Gastroesophageal sphincter (tissue), 3 donors: ENCODE measurements around the gene DALRD3.

ENCODE experiments used
- EP300 ChIP-seq: sonication (generic); formaldehyde crosslinking; IDR thresholded peaks from one replicate; pipeline ENCODE4 v1.6.1; 2017; ENCODE audit warnings: antibody characterized with exemption, mild to moderate bottlenecking
- POLR2A ChIP-seq, 2 donors: fragments of 450-650 bp; IDR thresholded peaks; one replicate each; pipeline ENCODE4 v1.6.1; 2017; ENCODE audit warnings: antibody characterized with exemption in 2 of 2, mild to moderate bottlenecking in 2 of 2, moderate library complexity in 1 of 2
- POLR2AphosphoS5 ChIP-seq: sonication (generic); formaldehyde crosslinking; IDR thresholded peaks from one replicate; pipeline ENCODE4 v1.6.1; 2017; ENCODE audit warnings: antibody characterized with exemption
- TF ChIP-seq, protein P1 (sequence below), 4 experiments: fragments of 200-600 bp in 2 of 4; fragments of 450-650 bp in 2 of 4; sonication (generic) in 1 of 4; IDR thresholded peaks; one replicate each; pipeline ENCODE4 v1.5.1; 2017 to 2019; ENCODE audit warnings: antibody characterized with exemption in 4 of 4, mild to moderate bottlenecking in 2 of 4, moderate library complexity in 2 of 4

DNA sequence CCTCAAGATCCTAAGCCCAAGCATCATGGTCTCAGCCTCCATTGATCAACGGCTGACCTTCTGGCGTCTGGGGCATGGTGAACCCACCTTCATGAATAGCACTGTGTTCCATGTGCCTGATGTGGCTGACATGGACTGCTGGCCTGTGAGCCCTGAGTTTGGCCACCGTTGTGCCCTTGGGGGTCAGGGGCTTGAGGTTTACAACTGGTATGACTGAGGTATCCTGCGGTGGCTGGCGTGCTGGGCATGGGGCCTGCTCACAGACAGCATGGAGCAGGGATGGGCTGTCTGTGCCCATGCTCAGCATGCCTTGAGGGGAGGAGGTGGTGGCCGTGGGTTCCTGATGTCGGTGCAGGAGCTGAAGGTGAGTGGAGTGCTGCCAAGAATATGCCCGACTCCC, 3.3 kb downstream of the DALRD3 start:
- TF ChIP-seq, protein P1, sequence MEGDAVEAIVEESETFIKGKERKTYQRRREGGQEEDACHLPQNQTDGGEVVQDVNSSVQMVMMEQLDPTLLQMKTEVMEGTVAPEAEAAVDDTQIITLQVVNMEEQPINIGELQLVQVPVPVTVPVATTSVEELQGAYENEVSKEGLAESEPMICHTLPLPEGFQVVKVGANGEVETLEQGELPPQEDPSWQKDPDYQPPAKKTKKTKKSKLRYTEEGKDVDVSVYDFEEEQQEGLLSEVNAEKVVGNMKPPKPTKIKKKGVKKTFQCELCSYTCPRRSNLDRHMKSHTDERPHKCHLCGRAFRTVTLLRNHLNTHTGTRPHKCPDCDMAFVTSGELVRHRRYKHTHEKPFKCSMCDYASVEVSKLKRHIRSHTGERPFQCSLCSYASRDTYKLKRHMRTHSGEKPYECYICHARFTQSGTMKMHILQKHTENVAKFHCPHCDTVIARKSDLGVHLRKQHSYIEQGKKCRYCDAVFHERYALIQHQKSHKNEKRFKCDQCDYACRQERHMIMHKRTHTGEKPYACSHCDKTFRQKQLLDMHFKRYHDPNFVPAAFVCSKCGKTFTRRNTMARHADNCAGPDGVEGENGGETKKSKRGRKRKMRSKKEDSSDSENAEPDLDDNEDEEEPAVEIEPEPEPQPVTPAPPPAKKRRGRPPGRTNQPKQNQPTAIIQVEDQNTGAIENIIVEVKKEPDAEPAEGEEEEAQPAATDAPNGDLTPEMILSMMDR (IDR thresholded peaks at IDR 0.05), result no peak
- TF ChIP-seq EP300 (no peak), POLR2AphosphoS5 (no peak), POLR2A (IDR thresholded peaks at IDR 0.05) (no peak)
